Ovary (tissue), 9 donors: ENCODE results near the gene UGGT2. TPM values are rescaled to one million over a fixed set of nuclear protein-coding genes. Genes with fewer than 3 reads are reported as not detected.

Experiments
- DNase-seq, 5 donors: peaks; one replicate each; pipeline ENCODE4 v3.0.0-alpha.2; 2019 to 2020
- H3K27ac ChIP-seq, 2 donors: fragments of 200-600 bp; one replicate each; pipeline versions ENCODE4 v1.5.1 to v1.8.0; 2019 to 2022
- H3K27me3 ChIP-seq: fragments of 200-600 bp; one replicate; pipeline ENCODE4 v1.8.0; 2022
- H3K36me3 ChIP-seq: fragments of 200-600 bp; sonication (generic); one replicate; pipeline ENCODE4 v1.5.1; 2019
- H3K4me1 ChIP-seq: one replicate; pipeline ENCODE4 v1.8.1; 2013; ENCODE audit warnings: mild to moderate bottlenecking, moderate library complexity; ENCODE audit not compliant: insufficient read depth
- H3K4me3 ChIP-seq: fragments of 200-600 bp; sonication (generic); one replicate; pipeline ENCODE4 v1.5.1; 2017
- H3K9me3 ChIP-seq, 2 donors: fragments of 200-600 bp in 1 of 2; sonication (generic) in 1 of 2; one replicate each; pipeline versions ENCODE4 v1.5.1 to v1.8.1; 2013 to 2019; ENCODE audit warnings: mild to moderate bottlenecking in 1 of 2, moderate library complexity in 1 of 2
- CTCF ChIP-seq, 3 donors: fragments of 450-650 bp in 2 of 3; fragments of 200-600 bp in 1 of 3; IDR thresholded peaks; one replicate each; pipeline versions ENCODE4 v1.5.1 to v1.8.0; 2016 to 2022; ENCODE audit warnings: antibody characterized with exemption in 3 of 3, mild to moderate bottlenecking in 1 of 3
- EP300 ChIP-seq: sonication (generic); formaldehyde crosslinking; IDR thresholded peaks from one replicate; pipeline ENCODE4 v1.6.1; 2017; ENCODE audit warnings: antibody characterized with exemption
- POLR2A ChIP-seq: fragments of 450-650 bp; IDR thresholded peaks from one replicate; pipeline ENCODE4 v1.6.1; 2017; ENCODE audit warnings: antibody characterized with exemption, mild to moderate bottlenecking, moderate library complexity
- WGBS, 3 donors: extraction: QIAGEN DNeasy Blood & Tissue Kit in 1 of 3; methylation state at CpG; one replicate each; pipeline versions ENCODE4 v1.1.5 to v1.1.7; 2013 to 2017; 5-methylcytosine and 5-hydroxymethylcytosine counted together
- intact Hi-C, 4 donors: fragments of 100-400 bp; cut with DNase I; formaldehyde crosslinking; loops; one replicate each; pipeline versions ENCODE4 v1.11.0 to v1.15.1; 2022 to 2023
- polyA plus RNA-seq, 2 donors: library from polyadenylated mRNA; stranded (reverse); fragments of 200-250 nt in 1 of 2; fragments of 350-450 nt in 1 of 2; fragmentation: Illumina TruSeq in 1 of 2; extraction: RNeasy Lipid Tissue Mini Kit (QIAGEN cat#74804) in 1 of 2; gene quantifications; one replicate each; pipeline ENCODE4 v1.2.3, GENCODE V29; 2013 to 2014
- total RNA-seq, 7 donors: library from RNA; depleted of rRNA in 2 of 7; stranded (reverse); fragments of >200 nt in 2 of 7; fragmentation: NEBNext Ultra II Directional in 3 of 7; extraction: Animal tissue kit (Norgen Biotek cat#: 25700) in 3 of 7; gene quantifications; one replicate each; pipeline versions ENCODE4 v1.1.0 to v1.2.4, GENCODE V29; 2016 to 2023
- donor health status: DM: no; HTN: no; CAD: no; lungs with moderate emphysema.
- donor health status: DM: no; HTN: no; CAD: no.
- donor health status: Bipolar disorder and iron deficiency.
- donor health status: DM: yes; HTN: yes; CAD: no.
- donor health status: DM: no; HTN: no; CAD: no.
- donor health status: DM: yes; HTN: yes; CAD: no.

Gene UGGT2
- total and polyA plus RNA-seq, 9 donors = 7.7 to 52.6 (median 28.9) TPM

GRCh38 chr13:96086736-96087135, 33.5 kb upstream of the UGGT2 start:
- intact Hi-C loops = loop anchor here in 1 of 4 donors (5.0 kb wide), 1 partner anchor 64 kb away; no protein-coding TSS in a partner anchor
- H3K27me3 ChIP-seq = no peaks in the 10 kb centered on the region

GRCh38 chr13:96082640-96083039, 29.4 kb upstream of the UGGT2 start:
- no peak for DNase-seq
- Histone ChIP-seq H3K9me3 (no peaks in the 10 kb centered on the region), H3K27me3 (no peaks in the 10 kb centered on the region), H3K36me3 (no peaks in the 10 kb centered on the region), H3K4me1 (no peaks in the 10 kb centered on the region), H3K4me3 (no peak overlapping the region), H3K27ac (no peak overlapping the region)
- intact Hi-C loops = no loop called here
- TF ChIP-seq POLR2A (no peak), EP300 (no peak), CTCF (IDR thresholded peaks at IDR 0.05) (no peak)

More at GRCh38 chr13:96086736-96087135, 33.5 kb upstream of the UGGT2 start:
- no peaks in the 10 kb centered on the region for H3K9me3 ChIP-seq
- peaks cover 10% of the 10 kb centered on the region for H3K4me1 ChIP-seq
- no peak for DNase-seq
- H3K4me3 ChIP-seq = no peak overlapping the region
- H3K27ac ChIP-seq = no peak overlapping the region
- TF ChIP-seq EP300 (no peak), CTCF (IDR thresholded peaks at IDR 0.05) (no peak), POLR2A (no peak)
- H3K36me3 ChIP-seq = no peaks in the 10 kb centered on the region
- WGBS, 3 donors = 86 to 96% (median 90%) methylated on average over 1 of the region's 1 CpG

- H3K4me1 ChIP-seq = no peaks in the 10 kb centered on the region
- intact Hi-C loops = no loop called here
- no peak for DNase-seq
- WGBS, 3 donors = 23 to 34% (median 29%) methylated on average over 2 of the region's 2 CpGs
- H3K36me3 ChIP-seq = no peaks in the 10 kb centered on the region
- TF ChIP-seq POLR2A (no peak), CTCF (IDR thresholded peaks at IDR 0.05) (no peak), EP300 (no peak)
- H3K9me3 ChIP-seq = no peaks in the 10 kb centered on the region
- H3K27ac ChIP-seq = no peak overlapping the region
- no peaks in the 10 kb centered on the region for H3K27me3 ChIP-seq
- H3K4me3 ChIP-seq = no peak overlapping the region
These were observed 28.7 kb upstream of the UGGT2 start for GRCh38 chr13:96081888-96082287.

- no peaks in the 10 kb centered on the region for H3K36me3 ChIP-seq
- DNase-seq = no peak
- no peaks in the 10 kb centered on the region for H3K27me3 ChIP-seq
- H3K9me3 ChIP-seq = no peaks in the 10 kb centered on the region
- H3K4me3 ChIP-seq = no peak overlapping the region
- no peaks in the 10 kb centered on the region for H3K4me1 ChIP-seq
- no peak overlapping the region for H3K27ac ChIP-seq
- intact Hi-C loops = no loop called here
- 88 to 94% (median 93%) methylated on average over 5 of the region's 5 CpGs for WGBS, 3 donors
- TF ChIP-seq POLR2A = no peak
These were observed 27.5 kb upstream of the UGGT2 start for GRCh38 chr13:96080676-96081075.

GRCh38 chr13:96075953-96076543, 22.8 kb upstream of the UGGT2 start:
- Histone ChIP-seq H3K36me3 (no peaks in the 10 kb centered on the region), H3K27ac (no peak overlapping the region), H3K4me1 (no peaks in the 10 kb centered on the region), H3K27me3 (no peaks in the 10 kb centered on the region), H3K4me3 (no peak overlapping the region), H3K9me3 (no peaks in the 10 kb centered on the region)
- no peak for TF ChIP-seq EP300
- TF ChIP-seq POLR2A = no peak
- no peak for TF ChIP-seq CTCF (IDR thresholded peaks at IDR 0.05)
- WGBS, 3 donors = 66 to 80% (median 74%) methylated on average over 3 of the region's 3 CpGs
- intact Hi-C loops = no loop called here
- DNase-seq = no peak
